HG03097 (cell line): ENCODE data around the gene NELL1.

Experiments used
- ATAC-seq: cut with Tn5 transposase; IDR thresholded peaks from one replicate; pipeline ENCODE4 v1.9.1; 2021; ENCODE audit not compliant: unreplicated experiment, low FRiP score

Gene NELL1

GRCh38 chr11:20934516-20934915, 265.1 kb downstream of the NELL1 start:
- no peak for ATAC-seq

- no peak for ATAC-seq
These were observed 268.4 kb downstream of the NELL1 start for GRCh38 chr11:20937826-20938225.

- no peak for ATAC-seq
These were observed 280.2 kb downstream of the NELL1 start for GRCh38 chr11:20949585-20949984.

GRCh38 chr11:20962581-20962980, 293.2 kb downstream of the NELL1 start:
- no peak for ATAC-seq

- no peak for ATAC-seq
These were observed 294.2 kb downstream of the NELL1 start for GRCh38 chr11:20963596-20963995.

- no peak for ATAC-seq
These were observed 295.6 kb downstream of the NELL1 start for GRCh38 chr11:20964985-20965384.

GRCh38 chr11:20966489-20966888, 297.1 kb downstream of the NELL1 start:
- ATAC-seq, result no peak

GRCh38 chr11:20973940-20974559, 304.7 kb downstream of the NELL1 start:
- ATAC-seq, result no peak

GRCh38 chr11:20980736-20981135, 311.4 kb downstream of the NELL1 start:
- ATAC-seq, result no peak

- no peak for ATAC-seq
These were observed 321.1 kb downstream of the NELL1 start for GRCh38 chr11:20990447-20990846.

GRCh38 chr11:20991471-20991870, 322.1 kb downstream of the NELL1 start:
- no peak for ATAC-seq

GRCh38 chr11:21007297-21007696, 337.9 kb downstream of the NELL1 start:
- no peak for ATAC-seq

- ATAC-seq, result no peak
These were observed 348.9 kb downstream of the NELL1 start for GRCh38 chr11:21018248-21018647.

GRCh38 chr11:21026685-21027084, 357.3 kb downstream of the NELL1 start:
- ATAC-seq, result no peak

GRCh38 chr11:21037850-21038249, 368.5 kb downstream of the NELL1 start:
- ATAC-seq, result no peak

GRCh38 chr11:21038801-21039200, 369.4 kb downstream of the NELL1 start:
- no peak for ATAC-seq

GRCh38 chr11:21040630-21041029, 371.2 kb downstream of the NELL1 start:
- no peak for ATAC-seq

- ATAC-seq, result no peak
These were observed 379.2 kb downstream of the NELL1 start for GRCh38 chr11:21048626-21049025.

GRCh38 chr11:21053466-21053865, 384.1 kb downstream of the NELL1 start:
- ATAC-seq, result no peak

- ATAC-seq, result no peak
These were observed 387.3 kb downstream of the NELL1 start for GRCh38 chr11:21056644-21057043.

- no peak for ATAC-seq
These were observed 390.5 kb downstream of the NELL1 start for GRCh38 chr11:21059879-21060278.

- no peak for ATAC-seq
These were observed 396.6 kb downstream of the NELL1 start for GRCh38 chr11:21066030-21066429.

GRCh38 chr11:21068886-21069285, 399.5 kb downstream of the NELL1 start:
- ATAC-seq, result no peak
